Loucy (cell line): ENCODE results near the gene OR2T29.
"Not testable (repeated sequence)": the region's sequence is repeated elsewhere in the genome, so short reads cannot be mapped to it uniquely, and the experiment has no call there.

ENCODE experiments used
- H2AFZ ChIP-seq: fragments of 200-600 bp; sonication (generic); 2 replicates; pipeline ENCODE4 v1.6.0; 2016; ENCODE audit warnings: antibody characterized with exemption, mild to moderate bottlenecking, low read length, moderate library complexity
- H3F3A ChIP-seq: fragments of 200-600 bp; 2 replicates; pipeline ENCODE4 v1.6.0; 2016; ENCODE audit warnings: antibody characterized with exemption, low read depth, mild to moderate bottlenecking
- H3K27me3 ChIP-seq: fragments of 200-600 bp; sonication (generic); 2 replicates; pipeline ENCODE4 v1.6.1; 2014; ENCODE audit warnings: low read length, mild to moderate bottlenecking; ENCODE audit not compliant: insufficient read depth, poor library complexity, severe bottlenecking
- H3K36me3 ChIP-seq: fragments of 200-600 bp; sonication (generic); 2 replicates; pipeline ENCODE4 v1.6.1; 2016; ENCODE audit warnings: low read length; ENCODE audit not compliant: insufficient read depth
- H3K4me1 ChIP-seq: fragments of 200-600 bp; sonication (generic); 2 replicates; pipeline ENCODE4 v1.5.1; 2014; ENCODE audit warnings: low read length, mild to moderate bottlenecking; ENCODE audit not compliant: insufficient read depth, poor library complexity, severe bottlenecking
- H3K4me2 ChIP-seq: fragments of 200-600 bp; sonication (generic); 2 replicates; pipeline ENCODE4 v1.6.0; 2014; ENCODE audit warnings: antibody characterized with exemption, low read length, low read depth, mild to moderate bottlenecking; ENCODE audit not compliant: poor library complexity, severe bottlenecking
- H3K4me3 ChIP-seq: fragments of 200-600 bp; sonication (generic); 2 replicates; pipeline ENCODE4 v1.5.1; 2014; ENCODE audit warnings: low read length, mild to moderate bottlenecking, mixed read lengths; ENCODE audit not compliant: poor library complexity, severe bottlenecking
- H3K79me2 ChIP-seq: fragments of 200-600 bp; sonication (generic); 2 replicates; pipeline ENCODE4 v1.6.1; 2014; ENCODE audit warnings: low read length; ENCODE audit not compliant: insufficient read depth
- H3K9ac ChIP-seq: fragments of 200-600 bp; sonication (generic); 2 replicates; pipeline ENCODE4 v1.6.0; 2014; ENCODE audit warnings: mild to moderate bottlenecking, low read depth, low read length, moderate library complexity; ENCODE audit not compliant: poor library complexity, severe bottlenecking
- H3K9me2 ChIP-seq: fragments of 200-600 bp; sonication (generic); replicated peaks from 2 replicates; pipeline ENCODE4 v1.6.1; 2016; ENCODE audit warnings: low read depth, low read length, mixed read lengths
- H3K9me3 ChIP-seq: fragments of 200-600 bp; sonication (generic); 2 replicates; pipeline ENCODE4 v1.6.1; 2014; ENCODE audit warnings: mild to moderate bottlenecking, antibody characterized with exemption, low read length, low read depth; ENCODE audit not compliant: insufficient read depth
- H4K20me1 ChIP-seq: fragments of 200-600 bp; sonication (generic); 2 replicates; pipeline ENCODE4 v1.6.0; 2014; ENCODE audit warnings: antibody characterized with exemption, low read length, mild to moderate bottlenecking; ENCODE audit not compliant: insufficient read depth, poor library complexity, severe bottlenecking
- CTCF ChIP-seq: fragments of 200-600 bp; sonication (generic); conservative IDR thresholded peaks from 2 replicates; pipeline ENCODE4 v1.5.1; 2014; ENCODE audit warnings: mild to moderate bottlenecking, antibody characterized with exemption, low read length
- EZH2phosphoT487 ChIP-seq: fragments of 200-600 bp; IDR thresholded peaks from 2 replicates; pipeline ENCODE4 v1.6.1; 2018; ENCODE audit warnings: antibody characterized with exemption, mild to moderate bottlenecking, moderate library complexity, borderline replicate concordance

Gene OR2T29

GRCh38 chr1:248562672-248563071 is at the start of gene OR2T29:
TSS of gene OR2T29 (minus strand) at chr1:248562772. CDS start at chr1:248559491, 3,281 bp downstream.
- not testable (repeated sequence) for H3F3A ChIP-seq, H3K9me2 ChIP-seq, H3K9me3 ChIP-seq, H3K4me3 ChIP-seq, H3K9ac ChIP-seq, H2AFZ ChIP-seq, H3K4me1 ChIP-seq, H3K4me2 ChIP-seq, H3K79me2 ChIP-seq, H4K20me1 ChIP-seq, H3K36me3 ChIP-seq, H3K27me3 ChIP-seq

GRCh38 chr1:248611883-248612414 is 49.4 kb upstream of the OR2T29 start:
- no peaks in the 10 kb centered on the region for H3F3A ChIP-seq
- H3K4me1 ChIP-seq: no peaks in the 10 kb centered on the region
- no peaks in the 10 kb centered on the region for H4K20me1 ChIP-seq
- no peaks in the 10 kb centered on the region for H3K36me3 ChIP-seq
- H3K27me3 ChIP-seq: no peaks in the 10 kb centered on the region
- no peaks in the 10 kb centered on the region for H3K9me2 ChIP-seq
- no peak overlapping the region for H3K4me2 ChIP-seq
- H2AFZ ChIP-seq: no peak overlapping the region
- no peaks in the 10 kb centered on the region for H3K9me3 ChIP-seq
- TF ChIP-seq CTCF (no peak), EZH2phosphoT487 (no peak)
- no peaks in the 10 kb centered on the region for H3K79me2 ChIP-seq
- H3K4me3 ChIP-seq: no peak overlapping the region
- no peak overlapping the region for H3K9ac ChIP-seq

GRCh38 chr1:248610301-248610700 is 47.7 kb upstream of the OR2T29 start:
- Histone ChIP-seq H3K36me3 (no peaks in the 10 kb centered on the region), H3K4me2 (no peak overlapping the region), H3K9ac (no peak overlapping the region), H4K20me1 (no peaks in the 10 kb centered on the region), H2AFZ (no peak overlapping the region), H3K9me2 (no peaks in the 10 kb centered on the region), H3K4me1 (no peaks in the 10 kb centered on the region), H3K79me2 (no peaks in the 10 kb centered on the region), H3K4me3 (no peak overlapping the region), H3K27me3 (no peaks in the 10 kb centered on the region), H3K9me3 (no peaks in the 10 kb centered on the region), H3F3A (no peaks in the 10 kb centered on the region)
- no peak for TF ChIP-seq EZH2phosphoT487
- TF ChIP-seq CTCF: no peak

- Histone ChIP-seq H3K4me2 (no peak overlapping the region), H3F3A (no peaks in the 10 kb centered on the region), H3K9me3 (no peaks in the 10 kb centered on the region; the same call in 1 of the 2 replicates), H3K79me2 (no peaks in the 10 kb centered on the region), H2AFZ (no peak overlapping the region), H3K4me3 (no peak overlapping the region), H4K20me1 (no peaks in the 10 kb centered on the region), H3K27me3 (no peaks in the 10 kb centered on the region), H3K9ac (no peak overlapping the region), H3K9me2 (no peaks in the 10 kb centered on the region), H3K36me3 (no peaks in the 10 kb centered on the region), H3K4me1 (no peaks in the 10 kb centered on the region)
- TF ChIP-seq EZH2phosphoT487 (no peak), CTCF (no peak)
Observed at GRCh38 chr1:248599396-248599795, 36.8 kb upstream of the OR2T29 start.
